H9 (cell line): ENCODE results near the gene RNF8. TPM values are rescaled to one million over a fixed set of nuclear protein-coding genes. Genes with fewer than 3 reads are reported as not detected.

Source experiments
- DNase-seq: peaks from one replicate; pipeline ENCODE4 v3.0.0-alpha.2; 2017
- H2AFZ ChIP-seq: one replicate; pipeline ENCODE4 v1.6.1; 2013; ENCODE audit warnings: mild to moderate bottlenecking, low read length, control low read depth, moderate library complexity
- H2AK5ac ChIP-seq: 2 replicates; pipeline ENCODE4 v1.6.1; 2013; ENCODE audit warnings: low read length, control low read depth, mixed read lengths; ENCODE audit not compliant: insufficient read length
- H2BK120ac ChIP-seq: one replicate; pipeline ENCODE4 v1.6.1; 2013; ENCODE audit warnings: low read depth, mild to moderate bottlenecking, low read length, control low read depth, inconsistent platforms; ENCODE audit not compliant: poor library complexity, severe bottlenecking
- H2BK12ac ChIP-seq: 2 replicates; pipeline ENCODE4 v1.6.1; 2013; ENCODE audit warnings: low read length, control low read depth, mixed read lengths, low read depth; ENCODE audit not compliant: insufficient read length
- H2BK15ac ChIP-seq: 2 replicates; pipeline ENCODE4 v1.6.1; 2013; ENCODE audit warnings: low read depth, low read length, control low read depth
- H2BK20ac ChIP-seq: one replicate; pipeline ENCODE4 v1.6.1; 2013; ENCODE audit warnings: low read depth, mild to moderate bottlenecking, low read length, control low read depth, inconsistent platforms; ENCODE audit not compliant: poor library complexity, severe bottlenecking
- H2BK5ac ChIP-seq: 2 replicates; pipeline ENCODE4 v1.6.1; 2013; ENCODE audit warnings: low read length, control low read depth, mixed read lengths; ENCODE audit not compliant: insufficient read length
- H3K14ac ChIP-seq: 2 replicates; pipeline ENCODE4 v1.6.1; 2013; ENCODE audit warnings: low read length, control low read depth; ENCODE audit not compliant: insufficient read depth
- H3K18ac ChIP-seq: 2 replicates; pipeline ENCODE4 v1.6.1; 2013; ENCODE audit warnings: low read depth, mild to moderate bottlenecking, mixed read lengths, low read length, control low read depth; ENCODE audit not compliant: insufficient read length
- H3K23ac ChIP-seq: 2 replicates; pipeline ENCODE4 v1.6.1; 2013; ENCODE audit warnings: low read length, control low read depth, mixed read lengths, low read depth; ENCODE audit not compliant: insufficient read length
- H3K23me2 ChIP-seq: 2 replicates; pipeline ENCODE4 v1.6.1; 2013; ENCODE audit warnings: low read depth, mild to moderate bottlenecking, mixed read lengths, low read length, control low read depth; ENCODE audit not compliant: insufficient read length, poor library complexity, severe bottlenecking
- H3K27ac ChIP-seq: 2 replicates; pipeline ENCODE4 v1.5.1; 2013; ENCODE audit warnings: low read length, control low read depth, mixed read lengths, low read depth; ENCODE audit not compliant: insufficient read length
- H3K27me3 ChIP-seq: 2 replicates; pipeline ENCODE4 v1.6.1; 2013; ENCODE audit warnings: low read length, control low read depth, inconsistent platforms; ENCODE audit not compliant: insufficient read depth
- H3K4ac ChIP-seq: 2 replicates; pipeline ENCODE4 v1.6.1; 2013; ENCODE audit warnings: low read depth, mild to moderate bottlenecking, control low read depth, inconsistent platforms, low read length, moderate library complexity
- H3K4me1 ChIP-seq: 2 replicates; pipeline ENCODE4 v1.6.1; 2013; ENCODE audit warnings: low read length, control low read depth, inconsistent platforms; ENCODE audit not compliant: insufficient read depth
- H3K4me2 ChIP-seq: 2 replicates; pipeline ENCODE4 v1.6.1; 2013; ENCODE audit warnings: low read length, control low read depth, mixed read lengths; ENCODE audit not compliant: insufficient read length, insufficient read depth
- H3K56ac ChIP-seq: 2 replicates; pipeline ENCODE4 v1.6.1; 2013; ENCODE audit warnings: low read depth, mild to moderate bottlenecking, mixed read lengths, low read length, control low read depth; ENCODE audit not compliant: insufficient read length
- H3K79me1 ChIP-seq: 2 replicates; pipeline ENCODE4 v1.6.1; 2013; ENCODE audit warnings: low read depth, mild to moderate bottlenecking, moderate library complexity, low read length, control low read depth, inconsistent platforms; ENCODE audit not compliant: insufficient read depth, poor library complexity, severe bottlenecking
- H3K79me2 ChIP-seq: 2 replicates; pipeline ENCODE4 v1.6.1; 2013; ENCODE audit warnings: low read length, control low read depth, inconsistent platforms; ENCODE audit not compliant: insufficient read depth
- H3K9ac ChIP-seq: 2 replicates; pipeline ENCODE4 v1.6.1; 2013; ENCODE audit warnings: low read length, control low read depth, mixed read lengths; ENCODE audit not compliant: insufficient read length; ENCODE audit errors: extremely low read depth
- H3K9me3 ChIP-seq: one replicate; pipeline ENCODE4 v1.6.1; 2013; ENCODE audit warnings: low read depth, low read length, inconsistent platforms; ENCODE audit not compliant: control insufficient read depth
- H3T11ph ChIP-seq: one replicate; pipeline ENCODE4 v1.6.1; 2013; ENCODE audit warnings: mild to moderate bottlenecking, low read length, control low read depth, inconsistent platforms
- H4K20me1 ChIP-seq: one replicate; pipeline ENCODE4 v1.6.1; 2013; ENCODE audit not compliant: control insufficient read depth, insufficient read length, insufficient read depth
- H4K5ac ChIP-seq: 2 replicates; pipeline ENCODE4 v1.6.1; 2013; ENCODE audit warnings: low read depth, mild to moderate bottlenecking, mixed read lengths, low read length, control low read depth; ENCODE audit not compliant: insufficient read length
- H4K8ac ChIP-seq: replicated peaks from 2 replicates; pipeline ENCODE4 v1.6.1; 2013; ENCODE audit warnings: low read length, control low read depth, mixed read lengths, low read depth; ENCODE audit not compliant: insufficient read length
- H4K91ac ChIP-seq: 2 replicates; pipeline ENCODE4 v1.6.1; 2013; ENCODE audit warnings: low read depth, mild to moderate bottlenecking, moderate library complexity, mixed read lengths, low read length, control low read depth; ENCODE audit not compliant: insufficient read length
- H3K27ac Mint-ChIP-seq, 3 experiments: 2 replicates in 2 of 3; 3 replicates in 1 of 3; pipeline ENCODE4 v1.8.0; 2020 to 2021; ENCODE audit warnings: mixed read lengths in 3 of 3, mild to moderate bottlenecking in 1 of 3, moderate library complexity in 1 of 3
- H3K27me3 Mint-ChIP-seq: 2 replicates; pipeline ENCODE4 v1.8.0; 2021; ENCODE audit warnings: low read depth, mild to moderate bottlenecking, moderate library complexity, mixed read lengths
- H3K36me3 Mint-ChIP-seq, 3 experiments: 2 replicates in 2 of 3; 3 replicates in 1 of 3; pipeline ENCODE4 v1.8.0; 2020 to 2021; ENCODE audit warnings: low read depth in 3 of 3, mixed read lengths in 3 of 3; ENCODE audit not compliant: insufficient read depth in 1 of 3
- H3K4me1 Mint-ChIP-seq, 2 experiments: 2 replicates each; pipeline ENCODE4 v1.8.0; 2020; ENCODE audit warnings: mixed read lengths in 2 of 2
- H3K4me3 Mint-ChIP-seq, 2 experiments: 2 replicates in 1 of 2; 3 replicates in 1 of 2; pipeline ENCODE4 v1.8.0; 2020 to 2021; ENCODE audit warnings: mild to moderate bottlenecking in 2 of 2, mixed read lengths in 2 of 2, moderate library complexity in 1 of 2
- H3K9me3 Mint-ChIP-seq, 2 experiments: 2 replicates in 1 of 2; 3 replicates in 1 of 2; pipeline ENCODE4 v1.8.0; 2020; ENCODE audit warnings: mild to moderate bottlenecking in 2 of 2, mixed read lengths in 2 of 2, moderate library complexity in 1 of 2
- CTCF ChIP-seq: fragments of 200-600 bp; sonication (generic); conservative IDR thresholded peaks from 3 replicates; pipeline ENCODE4 v1.8.0; 2021; ENCODE audit warnings: antibody characterized with exemption, mild to moderate bottlenecking
- WGBS: extraction: QIAGEN DNeasy Blood & Tissue Kit; methylation state at CpG from one replicate; pipeline ENCODE4 v1.1.7; 2013; ENCODE audit warnings: missing lambda C conversion rate, low lambda C conversion rate, mixed read lengths; ENCODE audit not compliant: insufficient read length; ENCODE audit errors: extremely low coverage; 5-methylcytosine and 5-hydroxymethylcytosine counted together
- total RNA-seq: library from RNA; stranded (reverse); gene quantifications from 2 replicates; pipeline ENCODE4 v1.2.1, GENCODE V29; 2021

Gene RNF8
- total RNA-seq, 1 experiment from 2014 or later, result 34.7 TPM

DNA sequence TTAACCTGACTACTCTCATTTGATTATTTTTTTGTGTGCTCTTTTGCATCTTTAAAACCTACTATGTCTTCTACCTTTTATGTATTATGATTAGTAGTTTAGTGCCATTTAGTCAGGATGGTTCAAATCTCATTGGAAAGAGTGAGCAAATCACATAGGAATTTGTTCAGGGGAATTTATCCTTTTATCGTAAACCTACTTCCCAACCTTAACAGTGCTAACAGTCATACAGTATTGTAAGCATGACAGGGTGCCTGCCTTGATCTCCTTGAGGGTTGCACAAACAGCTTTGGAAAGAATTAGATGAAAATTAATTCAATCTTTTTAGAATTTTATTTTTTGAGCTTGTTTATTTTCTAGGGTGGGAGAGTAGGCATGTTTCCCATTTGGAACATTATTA lies 18.3 kb downstream of the RNF8 start:
- no peaks in the 10 kb centered on the region for H3K4me1 Mint-ChIP-seq
- no peak overlapping the region for H3K4me3 Mint-ChIP-seq
- Histone ChIP-seq H2AFZ (no peak overlapping the region), H2BK15ac (no peak overlapping the region), H3K4ac (no peak overlapping the region), H3K79me2 (no peaks in the 10 kb centered on the region), H4K5ac (no peak overlapping the region), H2BK5ac (no peak overlapping the region), H3K4me1 (no peaks in the 10 kb centered on the region), H3K9ac (no peak overlapping the region), H3K14ac (no peak overlapping the region), H3T11ph (no peak overlapping the region), H3K4me2 (no peak overlapping the region), H3K79me1 (no peaks in the 10 kb centered on the region), H3K23ac (no peak overlapping the region), H3K23me2 (no peaks in the 10 kb centered on the region), H2BK120ac (no peak overlapping the region), H2AK5ac (no peak overlapping the region), H4K8ac (no peak overlapping the region), H3K56ac (no peak overlapping the region), H4K91ac (no peak overlapping the region), H4K20me1 (no peaks in the 10 kb centered on the region), H3K9me3 (no peaks in the 10 kb centered on the region), H3K18ac (no peak overlapping the region), H2BK12ac (no peak overlapping the region), H3K27ac (no peak overlapping the region), H2BK20ac (no peak overlapping the region), H3K27me3 (no peaks in the 10 kb centered on the region)
- no peak overlapping the region for H3K27ac Mint-ChIP-seq
- peaks cover 11 to 74% (median 50%) of the 10 kb centered on the region in 3 experiments; a peak in 5 of 7 replicates for H3K36me3 Mint-ChIP-seq
- DNase-seq, result no peak
- TF ChIP-seq CTCF, result no peak
- no peaks in the 10 kb centered on the region for H3K27me3 Mint-ChIP-seq
- no CpG with 5 or more reads among the region's 1 CpG for WGBS
- H3K9me3 Mint-ChIP-seq, result no peaks in the 10 kb centered on the region
